H1 (cell line): ENCODE results near the gene NSDHL.

ENCODE experiments used
- CTCF ChIP-seq, 3 experiments: IDR thresholded peaks; 1 replicate in 2 of 3; 2 replicates in 1 of 3; pipeline versions ENCODE4 v1.5.1 to v1.6.1; 2011; ENCODE audit warnings: low read length in 3 of 3, mild to moderate bottlenecking in 3 of 3, inconsistent platforms in 2 of 3, low read depth in 1 of 3, moderate library complexity in 1 of 3; ENCODE audit not compliant: insufficient read depth in 1 of 3; ENCODE audit errors: control extremely low read depth in 1 of 3
- EP300 ChIP-seq, 2 experiments: IDR thresholded peaks; 1 replicate in 1 of 2; 2 replicates in 1 of 2; pipeline ENCODE4 v1.6.1; 2011 to 2012; ENCODE audit warnings: low read depth in 2 of 2, low read length in 2 of 2, mild to moderate bottlenecking in 2 of 2, borderline replicate concordance in 1 of 2, inconsistent platforms in 1 of 2, moderate library complexity in 1 of 2
- EZH2 ChIP-seq: fragments of 200-600 bp; sonication (generic); IDR thresholded peaks from 2 replicates; pipeline ENCODE4 v1.7.1; 2012; ENCODE audit warnings: low read depth, mild to moderate bottlenecking, moderate library complexity, low read length, inconsistent platforms; ENCODE audit not compliant: severe bottlenecking
- RFX5 ChIP-seq: IDR thresholded peaks from 2 replicates; pipeline ENCODE4 v1.6.1; 2011; ENCODE audit warnings: low read depth, low read length, improper control_type of control experiment, borderline replicate concordance

- no peak for TF ChIP-seq EZH2
- no peak for TF ChIP-seq EP300 (IDR thresholded peaks at IDR 0.05; ENCODE audit: borderline replicate concordance in 1 of 2, low read depth in 2 of 2, low read length in 2 of 2)
- no peak for TF ChIP-seq CTCF (IDR thresholded peaks at IDR 0.05; ENCODE audit: control extremely low read depth in 1 of 3, insufficient read depth in 1 of 3, low read depth in 1 of 3, low read length in 3 of 3)
- TF ChIP-seq RFX5: no peak
Observed at GRCh38 chrX:152918707-152919106, 87.8 kb downstream of the NSDHL start.
